Keratinocyte (primary cell): ENCODE measurements around the gene CDCA5. TPM values are rescaled to one million over a fixed set of nuclear protein-coding genes. Genes with fewer than 3 reads are reported as not detected.

Experiments used
- DNase-seq: peaks from one replicate; pipeline ENCODE4 v3.0.0-alpha.2; 2011; ENCODE audit warnings: low read depth, missing footprints, low spot score
- FAIRE-seq: peaks from 2 replicates; lab custom pipeline; 2011; peaks lifted over from hg19 to GRCh38; lab: Jason Lieb, UNC
- H2AFZ ChIP-seq: 2 replicates; pipeline ENCODE4 v1.6.0; 2012; ENCODE audit warnings: low read length, control low read depth, inconsistent platforms; ENCODE audit not compliant: control insufficient read depth
- H3K27ac ChIP-seq: 2 replicates; pipeline ENCODE4 v1.5.1; 2011; ENCODE audit warnings: low read length; ENCODE audit not compliant: control insufficient read depth, insufficient read depth
- H3K27me3 ChIP-seq: 3 replicates; pipeline ENCODE4 v1.6.0; 2011; ENCODE audit warnings: low read length; ENCODE audit not compliant: control insufficient read depth, insufficient read depth; ENCODE audit errors: extremely low read depth
- H3K36me3 ChIP-seq, 2 experiments: 2 replicates in 1 of 2; 3 replicates in 1 of 2; pipeline ENCODE4 v1.5.1; 2011; ENCODE audit warnings: low read length in 2 of 2, mild to moderate bottlenecking in 1 of 2; ENCODE audit not compliant: control insufficient read depth in 2 of 2, insufficient read depth in 2 of 2; ENCODE audit errors: extremely low read depth in 1 of 2
- H3K4me1 ChIP-seq: 3 replicates; pipeline ENCODE4 v1.5.1; 2011; ENCODE audit warnings: low read length; ENCODE audit not compliant: control insufficient read depth, insufficient read depth; ENCODE audit errors: extremely low read depth
- H3K4me2 ChIP-seq: 3 replicates; pipeline ENCODE4 v1.6.0; 2011; ENCODE audit warnings: low read depth, low read length; ENCODE audit not compliant: control insufficient read depth, insufficient read depth; ENCODE audit errors: extremely low read depth
- H3K4me3 ChIP-seq, 3 experiments: fragments of 200-600 bp in 1 of 3; sonication (generic) in 1 of 3; 2 replicates in 2 of 3; 3 replicates in 1 of 3; pipeline ENCODE4 v1.5.1; 2011 to 2016; ENCODE audit warnings: low read length in 3 of 3, mild to moderate bottlenecking in 3 of 3, control low read depth in 2 of 3, inconsistent platforms in 1 of 3, low read depth in 1 of 3, mixed read lengths in 1 of 3, mixed run types in 1 of 3, moderate library complexity in 1 of 3; ENCODE audit not compliant: control insufficient read depth in 2 of 3, insufficient read depth in 2 of 3; ENCODE audit errors: extremely low read depth in 1 of 3
- H3K79me2 ChIP-seq: 2 replicates; pipeline ENCODE4 v1.6.0; 2012; ENCODE audit warnings: low read length; ENCODE audit not compliant: control insufficient read depth, insufficient read depth
- H3K9ac ChIP-seq: 3 replicates; pipeline ENCODE4 v1.6.0; 2011; ENCODE audit warnings: low read length; ENCODE audit not compliant: control insufficient read depth, insufficient read depth; ENCODE audit errors: extremely low read depth
- H3K9me1 ChIP-seq: 3 replicates; pipeline ENCODE4 v1.6.0; 2011; ENCODE audit warnings: low read length; ENCODE audit not compliant: control insufficient read depth, insufficient read depth; ENCODE audit errors: extremely low read depth
- H3K9me3 ChIP-seq: 2 replicates; pipeline ENCODE4 v1.5.1; 2012; ENCODE audit warnings: low read depth, low read length; ENCODE audit not compliant: control insufficient read depth
- H4K20me1 ChIP-seq: 3 replicates; pipeline ENCODE4 v1.6.0; 2011; ENCODE audit warnings: low read length; ENCODE audit not compliant: control insufficient read depth, insufficient read depth; ENCODE audit errors: extremely low read depth
- CTCF ChIP-seq, 3 experiments: IDR thresholded peaks in 1 of 3; conservative IDR thresholded peaks in 1 of 3; optimal IDR thresholded peaks in 1 of 3; 2 replicates in 2 of 3; 3 replicates in 1 of 3; pipeline versions ENCODE3 to v1.5.1; 2011; ENCODE audit warnings: low read length in 3 of 3, mild to moderate bottlenecking in 3 of 3, moderate library complexity in 2 of 3, control low read depth in 1 of 3, inconsistent platforms in 1 of 3; ENCODE audit not compliant: insufficient read depth in 2 of 3; ENCODE audit errors: extremely low read depth in 1 of 3
- EZH2 ChIP-seq: IDR thresholded peaks from one replicate; pipeline ENCODE4 v1.6.1; 2012; ENCODE audit warnings: inconsistent platforms, mild to moderate bottlenecking, low read length, moderate library complexity
- dilution Hi-C: fragments of 300-500 bp; cut with MboI; formaldehyde crosslinking; loops from one replicate; pipeline ENCODE4 v1.7.0; 2020; ENCODE audit warnings: low sequenced_read_pairs; ENCODE audit not compliant: extremely low pct_ligation_motif_present
- polyA plus RNA-seq, 5 experiments: library from polyadenylated mRNA; depleted of rRNA in 3 of 5; stranded (reverse) in 3 of 5; stranded (forward) in 1 of 5; unstranded in 1 of 5; fragments of >200 nt; gene quantifications; 1 replicate in 1 of 5; 2 replicates in 3 of 5; 3 replicates in 1 of 5; pipeline versions ENCODE4 v1.2.1 to v1.2.3, GENCODE V29; 2011 to 2012; ENCODE audit warnings: missing spikeins in 2 of 5, low read depth in 1 of 5, low replicate concordance in 1 of 5

CDCA5 gene
- polyA plus RNA-seq, 1 donor (not counting 4 experiments of a cell fraction or from before 2014, with no cell fraction given), result 8.0 TPM

GRCh38 chr11:65127473-65128181 lies 43.8 kb upstream of the CDCA5 start:
- no peak overlapping the region for H3K9ac ChIP-seq
- dilution Hi-C loops, result no loop called here
- H3K4me2 ChIP-seq, result no peak overlapping the region

GRCh38 chr11:65126624-65127274 lies 42.9 kb upstream of the CDCA5 start:
- FAIRE-seq (no peak), DNase-seq (no peak)
- Histone ChIP-seq H3K9me1 (no peaks in the 10 kb centered on the region), H3K9me3 (no peaks in the 10 kb centered on the region), H3K9ac (no peak overlapping the region), H3K36me3 (peaks cover 39 to 40% of the 10 kb centered on the region in 2 experiments), H3K27me3 (no peaks in the 10 kb centered on the region), H4K20me1 (no peaks in the 10 kb centered on the region), H3K79me2 (peaks cover 30% of the 10 kb centered on the region), H3K4me3 (no peak overlapping the region), H3K4me1 (peaks cover 4% of the 10 kb centered on the region), H3K4me2 (no peak overlapping the region), H3K27ac (no peak overlapping the region), H2AFZ (no peak overlapping the region)
- dilution Hi-C loops, result no loop called here
- no peak for TF ChIP-seq EZH2
- TF ChIP-seq CTCF (optimal IDR thresholded peaks at IDR 0.05 in 1 of 3, IDR thresholded peaks at IDR 0.05 in 1 of 3, conservative IDR thresholded peaks at IDR 0.05 in 1 of 3; ENCODE audit: extremely low read depth in 1 of 3, insufficient read depth in 2 of 3, low read length in 3 of 3), result no peak

More at GRCh38 chr11:65127473-65128181, 43.8 kb upstream of the CDCA5 start:
- no peaks in the 10 kb centered on the region for H3K27me3 ChIP-seq
- DNase-seq, result no peak
- no peak for FAIRE-seq
- H3K9me1 ChIP-seq, result no peaks in the 10 kb centered on the region
- no peak overlapping the region for H2AFZ ChIP-seq
- no peak overlapping the region for H3K4me3 ChIP-seq
- peaks cover 2% of the 10 kb centered on the region for H4K20me1 ChIP-seq
- peaks cover 7% of the 10 kb centered on the region for H3K4me1 ChIP-seq
- no peak for TF ChIP-seq CTCF (optimal IDR thresholded peaks at IDR 0.05 in 1 of 3, IDR thresholded peaks at IDR 0.05 in 1 of 3, conservative IDR thresholded peaks at IDR 0.05 in 1 of 3; ENCODE audit: extremely low read depth in 1 of 3, insufficient read depth in 2 of 3, low read length in 3 of 3)
- no peak for TF ChIP-seq EZH2
- peaks cover 34% of the 10 kb centered on the region for H3K79me2 ChIP-seq
- peaks cover 46 to 47% of the 10 kb centered on the region in 2 experiments for H3K36me3 ChIP-seq
- H3K9me3 ChIP-seq, result no peaks in the 10 kb centered on the region
- no peak overlapping the region for H3K27ac ChIP-seq
